Keratinocyte (primary cell): ENCODE measurements around the gene KLRF1. TPM values are rescaled to one million over a fixed set of nuclear protein-coding genes. Genes with fewer than 3 reads are reported as not detected.

Experiments
- DNase-seq: peaks from one replicate; pipeline ENCODE4 v3.0.0-alpha.2; 2011; ENCODE audit warnings: low read depth, missing footprints, low spot score
- FAIRE-seq: peaks from 2 replicates; lab custom pipeline; 2011; peaks lifted over from hg19 to GRCh38; lab: Jason Lieb, UNC
- H2AFZ ChIP-seq: 2 replicates; pipeline ENCODE4 v1.6.0; 2012; ENCODE audit warnings: low read length, control low read depth, inconsistent platforms; ENCODE audit not compliant: control insufficient read depth
- H3K27ac ChIP-seq: 2 replicates; pipeline ENCODE4 v1.5.1; 2011; ENCODE audit warnings: low read length; ENCODE audit not compliant: control insufficient read depth, insufficient read depth
- H3K27me3 ChIP-seq: 3 replicates; pipeline ENCODE4 v1.6.0; 2011; ENCODE audit warnings: low read length; ENCODE audit not compliant: control insufficient read depth, insufficient read depth; ENCODE audit errors: extremely low read depth
- H3K36me3 ChIP-seq, 2 experiments: 2 replicates in 1 of 2; 3 replicates in 1 of 2; pipeline ENCODE4 v1.5.1; 2011; ENCODE audit warnings: low read length in 2 of 2, mild to moderate bottlenecking in 1 of 2; ENCODE audit not compliant: control insufficient read depth in 2 of 2, insufficient read depth in 2 of 2; ENCODE audit errors: extremely low read depth in 1 of 2
- H3K4me1 ChIP-seq: 3 replicates; pipeline ENCODE4 v1.5.1; 2011; ENCODE audit warnings: low read length; ENCODE audit not compliant: control insufficient read depth, insufficient read depth; ENCODE audit errors: extremely low read depth
- H3K4me2 ChIP-seq: 3 replicates; pipeline ENCODE4 v1.6.0; 2011; ENCODE audit warnings: low read depth, low read length; ENCODE audit not compliant: control insufficient read depth, insufficient read depth; ENCODE audit errors: extremely low read depth
- H3K4me3 ChIP-seq, 3 experiments: fragments of 200-600 bp in 1 of 3; sonication (generic) in 1 of 3; 2 replicates in 2 of 3; 3 replicates in 1 of 3; pipeline ENCODE4 v1.5.1; 2011 to 2016; ENCODE audit warnings: low read length in 3 of 3, mild to moderate bottlenecking in 3 of 3, control low read depth in 2 of 3, inconsistent platforms in 1 of 3, low read depth in 1 of 3, mixed read lengths in 1 of 3, mixed run types in 1 of 3, moderate library complexity in 1 of 3; ENCODE audit not compliant: control insufficient read depth in 2 of 3, insufficient read depth in 2 of 3; ENCODE audit errors: extremely low read depth in 1 of 3
- H3K79me2 ChIP-seq: 2 replicates; pipeline ENCODE4 v1.6.0; 2012; ENCODE audit warnings: low read length; ENCODE audit not compliant: control insufficient read depth, insufficient read depth
- H3K9ac ChIP-seq: 3 replicates; pipeline ENCODE4 v1.6.0; 2011; ENCODE audit warnings: low read length; ENCODE audit not compliant: control insufficient read depth, insufficient read depth; ENCODE audit errors: extremely low read depth
- H3K9me1 ChIP-seq: 3 replicates; pipeline ENCODE4 v1.6.0; 2011; ENCODE audit warnings: low read length; ENCODE audit not compliant: control insufficient read depth, insufficient read depth; ENCODE audit errors: extremely low read depth
- H3K9me3 ChIP-seq: 2 replicates; pipeline ENCODE4 v1.5.1; 2012; ENCODE audit warnings: low read depth, low read length; ENCODE audit not compliant: control insufficient read depth
- H4K20me1 ChIP-seq: 3 replicates; pipeline ENCODE4 v1.6.0; 2011; ENCODE audit warnings: low read length; ENCODE audit not compliant: control insufficient read depth, insufficient read depth; ENCODE audit errors: extremely low read depth
- EZH2 ChIP-seq: IDR thresholded peaks from one replicate; pipeline ENCODE4 v1.6.1; 2012; ENCODE audit warnings: inconsistent platforms, mild to moderate bottlenecking, low read length, moderate library complexity
- dilution Hi-C: fragments of 300-500 bp; cut with MboI; formaldehyde crosslinking; loops from one replicate; pipeline ENCODE4 v1.7.0; 2020; ENCODE audit warnings: low sequenced_read_pairs; ENCODE audit not compliant: extremely low pct_ligation_motif_present
- polyA plus RNA-seq, 5 experiments: library from polyadenylated mRNA; depleted of rRNA in 3 of 5; stranded (reverse) in 3 of 5; stranded (forward) in 1 of 5; unstranded in 1 of 5; fragments of >200 nt; gene quantifications; 1 replicate in 1 of 5; 2 replicates in 3 of 5; 3 replicates in 1 of 5; pipeline versions ENCODE4 v1.2.1 to v1.2.3, GENCODE V29; 2011 to 2012; ENCODE audit warnings: missing spikeins in 2 of 5, low read depth in 1 of 5, low replicate concordance in 1 of 5
- TF ChIP-seq, protein P1 (sequence below), 3 experiments: IDR thresholded peaks in 1 of 3; conservative IDR thresholded peaks in 1 of 3; optimal IDR thresholded peaks in 1 of 3; 2 replicates in 2 of 3; 3 replicates in 1 of 3; pipeline versions ENCODE3 to v1.5.1; 2011; ENCODE audit warnings: low read length in 3 of 3, mild to moderate bottlenecking in 3 of 3, moderate library complexity in 2 of 3, control low read depth in 1 of 3, inconsistent platforms in 1 of 3; ENCODE audit not compliant: insufficient read depth in 2 of 3; ENCODE audit errors: extremely low read depth in 1 of 3

KLRF1 gene
- polyA plus RNA-seq, 1 donor (not counting 4 experiments of a cell fraction or from before 2014, with no cell fraction given): 0.12 TPM

DNA sequence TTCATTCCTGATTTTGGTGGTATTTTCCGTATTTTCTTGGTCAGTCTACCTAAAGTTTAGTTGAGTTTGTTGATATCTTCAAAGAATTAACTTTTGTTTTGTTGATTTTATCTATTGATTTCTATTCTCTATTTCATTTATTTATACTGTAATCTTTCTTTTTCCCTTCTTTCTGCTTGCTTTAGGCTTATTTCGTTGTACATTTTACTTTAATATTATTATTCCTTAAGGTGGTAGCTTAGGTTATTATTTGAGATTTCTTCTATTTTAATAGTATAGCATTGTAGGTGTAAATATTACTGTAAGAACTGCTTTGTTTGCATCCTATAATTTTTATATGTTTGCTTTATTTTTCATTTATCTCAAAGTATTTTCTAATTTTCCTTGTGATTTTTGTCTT lies 21.4 kb upstream of the KLRF1 start:
- DNase-seq (no peak), FAIRE-seq (no peak)
- no peaks in the 10 kb centered on the region for H3K9me1 ChIP-seq
- no peaks in the 10 kb centered on the region for H4K20me1 ChIP-seq
- H3K9ac ChIP-seq: no peak overlapping the region
- H3K79me2 ChIP-seq: no peaks in the 10 kb centered on the region
- dilution Hi-C loops: no loop called here
- no peaks in the 10 kb centered on the region for H3K9me3 ChIP-seq
- H3K27ac ChIP-seq: no peak overlapping the region
- no peak overlapping the region for H3K4me3 ChIP-seq
- TF ChIP-seq, protein P1, sequence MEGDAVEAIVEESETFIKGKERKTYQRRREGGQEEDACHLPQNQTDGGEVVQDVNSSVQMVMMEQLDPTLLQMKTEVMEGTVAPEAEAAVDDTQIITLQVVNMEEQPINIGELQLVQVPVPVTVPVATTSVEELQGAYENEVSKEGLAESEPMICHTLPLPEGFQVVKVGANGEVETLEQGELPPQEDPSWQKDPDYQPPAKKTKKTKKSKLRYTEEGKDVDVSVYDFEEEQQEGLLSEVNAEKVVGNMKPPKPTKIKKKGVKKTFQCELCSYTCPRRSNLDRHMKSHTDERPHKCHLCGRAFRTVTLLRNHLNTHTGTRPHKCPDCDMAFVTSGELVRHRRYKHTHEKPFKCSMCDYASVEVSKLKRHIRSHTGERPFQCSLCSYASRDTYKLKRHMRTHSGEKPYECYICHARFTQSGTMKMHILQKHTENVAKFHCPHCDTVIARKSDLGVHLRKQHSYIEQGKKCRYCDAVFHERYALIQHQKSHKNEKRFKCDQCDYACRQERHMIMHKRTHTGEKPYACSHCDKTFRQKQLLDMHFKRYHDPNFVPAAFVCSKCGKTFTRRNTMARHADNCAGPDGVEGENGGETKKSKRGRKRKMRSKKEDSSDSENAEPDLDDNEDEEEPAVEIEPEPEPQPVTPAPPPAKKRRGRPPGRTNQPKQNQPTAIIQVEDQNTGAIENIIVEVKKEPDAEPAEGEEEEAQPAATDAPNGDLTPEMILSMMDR (optimal IDR thresholded peaks at IDR 0.05 in 1 of 3, IDR thresholded peaks at IDR 0.05 in 1 of 3, conservative IDR thresholded peaks at IDR 0.05 in 1 of 3; ENCODE audit: extremely low read depth in 1 of 3, insufficient read depth in 2 of 3, low read length in 3 of 3): no peak
- TF ChIP-seq EZH2: no peak
- H3K4me1 ChIP-seq: no peaks in the 10 kb centered on the region
- no peak overlapping the region for H2AFZ ChIP-seq
- no peak overlapping the region for H3K4me2 ChIP-seq
- no peaks in the 10 kb centered on the region for H3K27me3 ChIP-seq
- no peaks in the 10 kb centered on the region for H3K36me3 ChIP-seq

DNA sequence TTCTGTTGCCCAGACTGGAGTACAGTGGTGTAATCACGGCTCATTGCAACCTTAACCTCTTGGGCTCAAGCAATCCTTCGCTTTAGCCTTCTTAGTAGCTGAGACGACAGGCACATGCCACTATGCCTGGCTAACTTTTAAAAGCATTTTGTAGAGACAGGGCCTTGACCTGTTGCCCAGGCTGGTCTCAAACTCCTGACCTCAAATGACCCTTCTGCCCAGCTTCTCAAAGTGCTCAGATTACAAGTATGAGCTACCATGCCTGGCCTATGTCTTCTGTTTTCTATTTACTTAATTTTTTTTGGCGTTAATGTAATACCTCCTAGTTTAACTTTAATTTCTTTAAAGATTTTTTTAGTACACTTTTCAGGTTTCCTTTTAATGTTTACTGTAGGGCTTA lies 20.6 kb upstream of the KLRF1 start:
- Histone ChIP-seq H3K79me2 (no peaks in the 10 kb centered on the region), H3K27ac (no peak overlapping the region), H3K9me1 (no peaks in the 10 kb centered on the region), H3K9me3 (no peaks in the 10 kb centered on the region), H3K9ac (no peak overlapping the region), H3K4me2 (no peak overlapping the region), H3K27me3 (no peaks in the 10 kb centered on the region), H2AFZ (no peak overlapping the region), H4K20me1 (no peaks in the 10 kb centered on the region), H3K4me1 (no peaks in the 10 kb centered on the region), H3K4me3 (no peak overlapping the region), H3K36me3 (no peaks in the 10 kb centered on the region)
- FAIRE-seq (no peak), DNase-seq (no peak)
- TF ChIP-seq, protein P1 (optimal IDR thresholded peaks at IDR 0.05 in 1 of 3, IDR thresholded peaks at IDR 0.05 in 1 of 3, conservative IDR thresholded peaks at IDR 0.05 in 1 of 3; ENCODE audit: extremely low read depth in 1 of 3, insufficient read depth in 2 of 3, low read length in 3 of 3): no peak
- TF ChIP-seq EZH2: no peak
- dilution Hi-C loops: no loop called here
